Testis (tissue), 2 donors: ENCODE data around the gene ACSL6.

Experiments used
- POLR2A ChIP-seq: fragments of 450-650 bp; IDR thresholded peaks from one replicate; pipeline ENCODE4 v1.6.1; 2017; ENCODE audit warnings: antibody characterized with exemption, mild to moderate bottlenecking, moderate library complexity
- TF ChIP-seq, protein P1 (sequence below), 3 experiments: fragments of 450-650 bp in 2 of 3; fragments of 200-600 bp in 1 of 3; sonication (generic) in 1 of 3; IDR thresholded peaks; one replicate each; pipeline ENCODE4 v1.5.1; 2016 to 2019; ENCODE audit warnings: antibody characterized with exemption in 3 of 3, mild to moderate bottlenecking in 2 of 3, moderate library complexity in 1 of 3

DNA sequence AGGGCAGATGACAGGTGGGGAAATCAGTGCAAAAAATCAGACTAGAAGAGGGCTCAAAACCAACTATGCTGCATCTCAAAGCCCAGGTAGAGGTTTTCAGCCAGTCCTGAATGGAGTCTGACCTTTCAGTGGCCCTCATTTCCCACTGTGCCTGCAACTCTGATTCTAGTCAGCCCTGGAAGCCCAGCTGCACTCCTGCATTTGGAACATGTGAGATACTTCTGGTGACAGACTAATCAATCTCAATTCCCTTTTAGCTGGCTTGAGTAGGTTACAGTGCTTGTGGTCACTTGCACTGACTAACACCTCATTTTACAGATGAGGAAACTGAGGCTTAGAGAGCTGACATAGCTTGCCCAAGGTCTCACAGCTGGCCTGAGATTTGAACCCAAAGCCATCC, 7.9 kb upstream of the ACSL6 start:
- no peak for TF ChIP-seq POLR2A
- TF ChIP-seq, protein P1, sequence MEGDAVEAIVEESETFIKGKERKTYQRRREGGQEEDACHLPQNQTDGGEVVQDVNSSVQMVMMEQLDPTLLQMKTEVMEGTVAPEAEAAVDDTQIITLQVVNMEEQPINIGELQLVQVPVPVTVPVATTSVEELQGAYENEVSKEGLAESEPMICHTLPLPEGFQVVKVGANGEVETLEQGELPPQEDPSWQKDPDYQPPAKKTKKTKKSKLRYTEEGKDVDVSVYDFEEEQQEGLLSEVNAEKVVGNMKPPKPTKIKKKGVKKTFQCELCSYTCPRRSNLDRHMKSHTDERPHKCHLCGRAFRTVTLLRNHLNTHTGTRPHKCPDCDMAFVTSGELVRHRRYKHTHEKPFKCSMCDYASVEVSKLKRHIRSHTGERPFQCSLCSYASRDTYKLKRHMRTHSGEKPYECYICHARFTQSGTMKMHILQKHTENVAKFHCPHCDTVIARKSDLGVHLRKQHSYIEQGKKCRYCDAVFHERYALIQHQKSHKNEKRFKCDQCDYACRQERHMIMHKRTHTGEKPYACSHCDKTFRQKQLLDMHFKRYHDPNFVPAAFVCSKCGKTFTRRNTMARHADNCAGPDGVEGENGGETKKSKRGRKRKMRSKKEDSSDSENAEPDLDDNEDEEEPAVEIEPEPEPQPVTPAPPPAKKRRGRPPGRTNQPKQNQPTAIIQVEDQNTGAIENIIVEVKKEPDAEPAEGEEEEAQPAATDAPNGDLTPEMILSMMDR (IDR thresholded peaks at IDR 0.05), result no peak
